AML-193 (cell line): Measurements from ENCODE around the gene GOPC.
"Not testable (repeated sequence)": the region's sequence is repeated elsewhere in the genome, so short reads cannot be mapped to it uniquely, and the experiment has no call there.

Source experiments
- DNase-seq, 2 experiments: peaks; one replicate each; lab custom pipeline; 2025; lab: John Stamatoyannopoulos, UW

Gene GOPC

DNA sequence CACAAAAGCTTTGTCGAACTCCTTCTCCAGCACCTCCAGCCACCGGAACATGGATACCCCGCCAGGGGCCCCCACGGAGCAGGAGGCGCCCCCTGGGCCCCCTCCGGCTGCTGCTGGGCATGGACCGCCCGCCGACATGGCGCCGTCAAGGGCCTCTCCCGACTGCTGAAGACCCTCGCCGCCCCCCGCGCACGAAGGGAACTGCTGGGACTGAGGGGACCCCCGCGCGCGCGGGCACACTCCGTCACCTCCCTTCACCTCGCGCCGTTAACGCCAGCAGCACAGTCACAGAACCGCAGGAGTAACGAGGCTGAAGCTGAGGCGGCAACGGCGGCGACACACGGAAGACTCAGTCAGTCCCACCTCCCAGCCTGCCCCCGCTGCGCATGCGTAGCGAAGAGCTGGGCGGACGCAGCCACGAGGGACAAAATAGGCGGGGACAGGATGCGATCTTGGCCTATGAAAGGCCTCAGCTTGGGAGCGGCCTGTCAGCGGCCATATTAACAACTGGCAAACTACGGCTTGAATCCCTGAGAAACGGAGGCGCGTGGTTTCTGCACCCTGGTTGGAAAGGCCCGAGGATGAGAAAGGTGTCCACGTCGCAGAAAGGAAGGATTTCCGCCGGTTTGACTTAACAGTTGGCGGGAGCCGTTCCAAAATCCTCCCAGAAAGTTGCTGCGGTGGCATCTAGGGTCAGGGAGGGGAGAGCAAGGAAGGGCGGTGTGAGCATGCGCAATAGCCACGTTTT, at the start of gene GOPC:
Gene GOPC, minus strand, starts transcription at position 361 of the 748 bp plus-strand sequence. Its CDS starts 223 bp downstream, at position 138.
- peak; percentile 99 for DNase-seq

DNA sequence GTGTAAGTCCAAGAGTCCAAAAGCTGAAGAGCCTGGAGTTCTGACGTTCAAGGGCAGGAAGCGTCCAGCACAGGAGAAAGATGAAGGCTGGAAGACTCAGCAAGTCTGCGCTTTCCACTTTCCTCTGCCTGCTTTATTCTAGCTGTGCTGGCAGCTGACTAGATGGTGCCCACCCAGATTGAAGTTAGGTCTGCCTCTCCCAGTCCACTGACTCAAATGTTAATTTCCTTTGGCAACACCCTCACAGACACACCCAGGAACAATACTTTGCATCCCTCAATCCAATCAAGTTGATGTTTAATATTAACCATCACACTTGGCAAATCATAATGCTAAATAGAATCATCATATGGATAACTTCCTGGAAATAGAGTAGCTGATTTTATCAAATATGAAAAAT, 49.7 kb upstream of the GOPC start:
- not testable (repeated sequence) for DNase-seq

- DNase-seq: no peak
Measured at GRCh38 chr6:117642976-117643375, 40.7 kb upstream of the GOPC start.

- no peak for DNase-seq
Measured at GRCh38 chr6:117637770-117638169, 35.5 kb upstream of the GOPC start.

DNA sequence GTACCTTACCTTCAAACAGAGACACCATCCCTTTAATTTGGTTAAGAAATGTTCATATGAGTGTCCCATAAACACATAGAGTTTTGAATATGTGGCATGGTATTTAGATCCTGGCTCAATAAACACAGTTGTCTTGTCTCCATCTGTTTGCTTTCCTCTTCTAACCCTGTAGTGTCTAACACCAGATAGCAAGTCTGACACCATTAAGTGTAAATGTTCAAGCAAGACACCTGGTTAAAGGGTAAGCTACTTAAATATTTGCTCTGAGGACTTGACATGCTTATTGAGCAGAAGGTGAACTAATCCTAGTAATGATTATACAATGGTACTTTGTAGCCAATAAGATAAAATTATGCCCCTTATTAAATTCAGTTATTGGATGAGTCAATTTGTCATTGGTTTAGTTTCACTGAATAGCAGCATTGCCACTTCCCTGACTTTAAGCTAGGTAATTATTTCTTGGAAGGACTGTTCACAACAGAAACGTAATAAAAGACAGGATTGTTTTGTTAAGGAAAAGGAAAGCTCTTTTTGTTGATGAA, 26.9 kb upstream of the GOPC start:
- no peak for DNase-seq

GRCh38 chr6:117627533-117627932, 25.2 kb upstream of the GOPC start:
- no peak for DNase-seq

GRCh38 chr6:117624869-117625481, 22.7 kb upstream of the GOPC start:
- no peak for DNase-seq

GRCh38 chr6:117619178-117619577, 16.9 kb upstream of the GOPC start:
- DNase-seq: no peak

DNA sequence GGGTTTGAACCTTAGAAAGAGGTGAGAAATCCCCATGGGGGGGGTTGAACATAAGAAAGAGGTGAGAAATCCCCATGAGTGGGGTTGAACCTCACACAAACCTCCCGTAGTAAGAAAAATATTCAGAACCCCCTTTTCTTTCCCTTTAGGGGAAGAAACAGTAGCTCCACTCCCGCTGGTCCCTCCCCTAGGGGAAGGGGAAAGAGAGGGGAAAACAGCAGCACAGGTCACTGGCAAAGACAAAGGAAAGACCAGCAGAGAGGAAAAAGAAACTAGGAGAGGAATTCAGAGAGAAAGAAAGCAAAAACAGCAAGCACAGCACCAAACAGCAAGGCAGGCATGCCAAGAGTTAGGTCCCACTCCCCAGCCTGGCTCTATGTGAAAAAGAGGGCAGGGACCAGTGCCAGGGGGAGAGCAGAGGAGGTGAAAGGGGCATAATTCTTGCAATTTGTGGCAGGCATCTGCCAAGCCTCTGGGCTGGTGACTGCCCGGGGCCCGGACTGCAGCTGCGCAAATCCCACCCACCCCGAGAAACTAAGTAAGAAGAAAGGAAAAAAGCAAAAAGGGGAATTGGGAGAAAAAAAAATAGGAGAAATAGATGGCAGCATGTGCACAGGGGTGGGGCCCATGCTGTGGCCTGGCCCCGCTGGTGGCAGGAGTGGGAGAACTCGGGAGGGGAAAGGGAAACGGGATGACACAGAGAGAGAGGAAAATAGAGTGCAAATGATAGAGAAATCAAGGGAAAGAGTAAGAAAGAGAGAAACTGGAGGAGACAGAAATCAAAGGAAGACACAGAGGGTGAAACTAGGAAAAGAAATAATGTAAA, 15.1 kb upstream of the GOPC start:
- DNase-seq: no peak

DNA sequence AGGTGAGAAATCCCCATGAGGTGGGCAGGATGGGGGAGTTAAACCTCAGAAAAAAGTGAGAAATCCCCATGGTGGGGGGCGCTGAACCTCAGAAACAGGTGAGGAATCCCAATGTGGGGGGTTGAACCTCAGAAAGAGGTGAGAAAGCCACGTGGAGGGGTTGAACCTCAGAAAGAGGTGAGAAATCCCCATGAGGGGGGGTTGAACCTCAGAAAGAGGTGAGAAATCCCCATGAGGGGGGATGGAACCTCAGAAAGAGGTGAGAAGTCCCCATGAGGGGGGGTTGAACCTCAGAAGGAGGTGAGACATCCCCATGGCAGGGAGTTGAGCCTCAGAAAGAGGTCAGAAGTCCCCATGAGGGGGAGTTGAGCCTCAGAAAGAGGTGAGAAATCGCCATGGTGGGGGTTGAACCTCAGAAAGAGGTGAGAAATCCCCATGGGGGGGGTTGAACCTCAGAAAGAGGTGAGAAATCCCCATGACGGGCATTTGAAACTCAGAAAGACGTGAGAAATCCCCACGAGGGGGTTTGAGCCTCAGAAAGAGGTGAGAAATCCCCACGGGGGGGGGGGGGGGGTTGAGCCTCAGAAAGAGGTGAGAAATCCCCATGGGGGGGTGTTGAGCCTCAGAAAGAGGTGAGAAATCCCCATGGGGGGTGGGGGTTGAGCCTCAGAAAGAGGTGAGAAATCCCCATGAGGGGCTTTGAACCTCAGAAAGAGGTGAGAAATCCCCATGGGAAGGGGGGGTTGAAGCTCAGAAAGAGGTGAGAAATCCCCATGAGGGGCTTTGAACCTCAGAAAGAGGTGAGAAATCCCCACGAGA, 14.3 kb upstream of the GOPC start:
- no peak for DNase-seq

DNA sequence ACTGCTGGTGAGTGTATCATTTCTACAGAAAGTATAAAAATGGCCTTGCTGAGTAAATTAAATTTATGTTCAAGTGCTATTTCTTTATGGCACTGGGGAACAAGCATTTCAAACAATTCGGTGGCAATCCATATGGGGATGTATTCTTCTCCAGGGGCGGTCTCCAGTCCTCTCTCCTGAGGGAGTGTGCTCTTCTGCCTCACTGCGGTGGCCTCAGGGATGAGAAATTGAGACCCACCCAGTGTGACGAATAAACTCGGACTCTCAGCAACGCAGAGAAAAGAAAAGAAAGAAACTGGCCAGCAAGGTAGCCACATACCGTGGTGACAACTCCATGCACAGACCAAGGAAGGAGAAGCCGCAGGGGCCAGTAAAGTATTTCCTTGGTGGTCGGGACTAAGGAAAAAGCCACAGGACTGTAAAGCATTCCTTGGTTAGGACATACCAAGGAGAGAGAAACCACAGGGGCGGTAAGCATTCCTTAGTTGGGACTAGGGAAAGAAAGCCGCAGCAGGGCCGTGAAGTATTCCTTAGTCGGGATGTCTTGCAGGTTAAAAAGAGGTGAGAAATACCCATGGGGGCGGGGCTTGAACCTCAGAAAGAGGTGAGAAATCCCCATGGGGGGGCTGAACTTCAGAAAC, 13.6 kb upstream of the GOPC start:
- no peak for DNase-seq

DNA sequence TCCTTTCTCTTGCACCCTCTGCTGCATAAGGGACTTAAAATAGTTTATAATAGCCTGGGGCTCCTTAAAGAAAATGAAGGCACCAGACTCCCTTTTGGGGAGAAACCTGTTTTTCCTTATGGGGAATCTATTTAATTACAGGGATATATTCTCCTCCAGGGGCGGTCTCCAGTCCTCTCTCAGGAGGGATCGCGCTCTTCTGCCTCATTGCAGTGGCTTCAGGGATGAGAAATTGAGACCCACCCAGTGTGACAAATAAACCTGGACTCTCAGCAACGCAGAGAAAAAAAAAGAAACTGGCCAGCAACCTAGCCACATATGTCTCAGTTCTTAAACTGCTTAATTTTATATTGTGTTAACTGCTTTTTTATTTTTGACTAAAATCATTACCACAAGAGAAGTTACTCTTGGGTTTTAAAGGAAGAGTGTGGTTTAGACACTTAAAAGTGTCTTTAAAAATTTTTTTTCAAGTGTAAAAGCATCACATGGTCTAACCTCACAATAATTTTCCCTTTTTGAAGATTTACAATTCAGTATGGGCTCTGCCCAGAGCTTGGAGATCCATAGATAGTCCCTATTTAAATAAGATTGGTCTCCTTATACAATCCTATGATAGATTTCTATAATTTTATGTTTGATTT, 11.7 kb upstream of the GOPC start:
- no peak for DNase-seq

GRCh38 chr6:117607511-117607910, 5.2 kb upstream of the GOPC start:
- no peak for DNase-seq

GRCh38 chr6:117605169-117605826, 3.0 kb upstream of the GOPC start:
- peak; percentile 82 to 85 for DNase-seq

- no peak for DNase-seq
Measured at GRCh38 chr6:117603821-117604220, 1.5 kb upstream of the GOPC start.

DNA sequence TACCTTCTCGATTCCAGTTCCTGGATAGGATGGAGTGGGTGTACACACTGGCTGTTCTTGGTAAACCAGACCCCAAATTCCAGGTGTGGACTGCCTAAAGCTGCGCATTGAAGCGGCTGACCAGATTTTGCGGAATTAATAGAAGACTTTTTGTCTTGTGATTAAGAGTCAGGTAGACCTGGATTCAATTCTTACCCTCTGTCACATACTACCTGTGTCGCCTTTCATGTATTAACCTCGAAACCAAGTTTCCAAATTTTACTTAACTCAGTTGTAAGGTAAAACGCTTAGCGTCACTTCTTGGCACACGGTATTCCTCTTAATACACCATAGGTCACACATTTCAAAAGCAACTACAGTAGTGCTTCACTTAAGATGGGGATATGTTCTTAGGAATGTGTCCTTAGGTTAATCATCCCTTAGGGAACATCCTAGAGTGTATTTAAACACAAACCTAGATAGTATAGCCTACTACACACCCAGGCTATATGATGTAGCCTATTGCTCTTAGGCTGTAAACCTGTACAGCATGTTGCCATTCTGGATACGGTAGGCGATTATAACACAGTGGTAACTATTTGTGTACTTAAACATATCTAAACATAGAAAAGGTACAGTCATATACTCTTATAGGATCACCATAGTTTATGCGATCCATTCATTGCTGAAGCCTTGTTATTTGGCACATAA, 733 bp upstream of the GOPC start:
- no peak for DNase-seq

DNA sequence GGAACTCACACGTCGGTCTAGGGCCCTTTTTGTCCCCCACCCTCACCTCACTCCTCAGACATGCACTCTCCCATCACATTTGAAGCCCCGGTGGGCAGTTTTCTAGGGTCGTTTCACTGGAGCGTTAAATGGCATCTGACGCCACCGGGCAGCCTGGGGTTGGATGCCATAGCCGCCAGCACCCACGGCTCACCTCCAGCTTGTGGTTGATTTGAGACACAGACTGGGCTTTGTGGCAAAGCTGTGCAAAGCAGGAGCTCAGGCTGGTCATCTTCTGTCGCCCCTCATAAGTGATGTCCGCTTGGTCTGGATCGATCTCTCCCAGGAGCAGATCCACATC, 530 bp downstream of the GOPC start:
- no peak for DNase-seq

DNA sequence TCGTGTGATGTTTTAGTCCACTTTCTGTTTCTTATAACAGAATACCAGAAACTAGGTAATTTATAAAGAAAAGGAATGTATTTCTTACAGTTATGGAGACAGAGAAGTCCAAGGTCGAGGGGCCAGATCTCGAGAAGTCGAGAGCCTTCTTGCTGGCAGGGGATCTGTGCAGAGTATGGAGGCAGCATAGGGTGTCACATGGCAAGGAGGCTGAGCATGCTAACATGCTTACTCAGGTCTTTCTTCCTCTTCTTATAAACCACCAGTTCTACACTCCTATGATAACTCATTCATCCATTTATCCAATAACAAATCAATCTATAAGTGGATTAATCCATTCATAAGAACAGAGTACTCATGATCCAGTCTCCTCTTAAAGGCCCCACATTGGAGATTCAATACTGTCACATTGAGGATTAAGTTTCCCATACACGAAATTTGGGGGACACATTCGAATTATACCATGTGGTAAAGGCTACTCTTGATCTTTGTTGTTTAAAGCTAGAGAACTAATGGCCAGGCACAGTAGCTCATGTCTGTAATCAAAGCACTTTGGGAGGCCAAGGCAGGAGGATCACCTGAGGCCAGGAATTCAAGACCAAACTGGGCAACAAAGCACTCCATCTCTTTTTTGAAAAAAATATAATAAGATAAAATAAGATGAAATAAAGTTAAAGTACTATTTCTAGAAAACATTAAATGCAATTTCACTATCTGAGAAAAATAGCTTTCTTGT, 2.1 kb downstream of the GOPC start:
- peak; percentile 82 to 89 for DNase-seq

DNA sequence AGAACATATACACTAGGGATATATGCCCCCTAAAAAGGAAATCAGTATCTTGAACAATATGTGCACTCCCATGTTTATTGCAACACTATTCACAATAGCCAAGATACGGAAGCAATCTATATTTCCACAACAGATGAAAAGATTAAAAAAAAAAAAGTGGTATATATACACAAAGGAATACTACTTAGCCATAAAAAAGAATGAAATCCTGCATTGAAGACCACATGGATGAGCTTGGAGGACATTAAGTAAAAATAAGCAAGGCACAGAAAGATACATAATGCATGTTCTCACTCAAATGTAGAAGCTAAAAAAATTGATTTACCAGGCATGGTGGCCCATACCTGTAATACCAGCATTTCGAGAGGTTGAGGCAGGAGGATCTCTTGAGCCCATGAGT, 4.6 kb downstream of the GOPC start:
- DNase-seq: no peak
